SK-N-SH treated with all-trans-retinoic acid at 6 μM for 48 hours (cell line): ENCODE measurements around the gene ZSWIM8.

ENCODE experiments used
- ATAC-seq: fragments of 200-7000 bp; cut with Tn5 transposase; 3 replicates; pipeline ENCODE4 v1.9.1; 2020; ENCODE audit warnings: mild to moderate bottlenecking, moderate library complexity
- ARNTL ChIP-seq: fragments of 450-650 bp; formaldehyde crosslinking; IDR thresholded peaks from 2 replicates; pipeline ENCODE4 v1.5.0; 2020; ENCODE audit warnings: low read depth, mild to moderate bottlenecking, moderate library complexity, borderline replicate concordance
- BACH2 ChIP-seq: fragments of 250-450 bp; sonication (Bioruptor Pico); IDR thresholded peaks from 2 replicates; pipeline ENCODE4 v1.9.0; 2021; ENCODE audit warnings: mild to moderate bottlenecking, borderline replicate concordance
- CREB5 ChIP-seq: fragments of 250-450 bp; sonication (Bioruptor Pico); IDR thresholded peaks from 2 replicates; pipeline ENCODE4 v1.5.1; 2020; ENCODE audit warnings: low read depth, mild to moderate bottlenecking, moderate library complexity
- CSDC2 ChIP-seq: fragments of 250-450 bp; sonication (Bioruptor Pico); IDR thresholded peaks from 2 replicates; pipeline ENCODE4 v1.5.0; 2020; ENCODE audit warnings: mild to moderate bottlenecking, moderate library complexity
- CSRNP3 ChIP-seq: fragments of 250-450 bp; sonication (Bioruptor Pico); IDR thresholded peaks from 2 replicates; pipeline ENCODE4 v1.5.1; 2021; ENCODE audit warnings: mild to moderate bottlenecking, moderate library complexity
- ESRRG ChIP-seq: fragments of 250-450 bp; sonication (Bioruptor Pico); IDR thresholded peaks from 2 replicates; pipeline ENCODE4 v1.6.1; 2021; ENCODE audit warnings: mild to moderate bottlenecking
- GLIS3 ChIP-seq: fragments of 250-450 bp; sonication (Bioruptor Pico); IDR thresholded peaks from 2 replicates; pipeline ENCODE4 v1.5.0; 2020; ENCODE audit warnings: mild to moderate bottlenecking, moderate library complexity
- ISL1 ChIP-seq: fragments of 250-450 bp; sonication (Bioruptor Pico); IDR thresholded peaks from 2 replicates; pipeline ENCODE4 v2.1.2; 2022; ENCODE audit warnings: mild to moderate bottlenecking, moderate library complexity
- OSR1 ChIP-seq: fragments of 250-450 bp; sonication (Bioruptor Pico); IDR thresholded peaks from 2 replicates; pipeline ENCODE4 v1.8.0; 2022; ENCODE audit warnings: moderate library complexity, mild to moderate bottlenecking, inconsistent platforms
- PATZ1 ChIP-seq: fragments of 250-450 bp; sonication (Bioruptor Pico); IDR thresholded peaks from 2 replicates; pipeline ENCODE4 v1.8.0; 2020; ENCODE audit warnings: mild to moderate bottlenecking, moderate library complexity, borderline replicate concordance
- PPARA ChIP-seq: fragments of 250-450 bp; sonication (Bioruptor Pico); IDR thresholded peaks from 2 replicates; pipeline ENCODE4 v1.5.0; 2020; ENCODE audit warnings: mild to moderate bottlenecking, borderline replicate concordance
- RARB ChIP-seq: fragments of 250-450 bp; sonication (Bioruptor Pico); IDR thresholded peaks from 2 replicates; pipeline ENCODE4 v1.8.0; 2021; ENCODE audit warnings: mild to moderate bottlenecking, moderate library complexity
- SNAI2 ChIP-seq: fragments of 250-450 bp; sonication (Bioruptor Pico); IDR thresholded peaks from 2 replicates; pipeline ENCODE4 v1.5.0; 2020; ENCODE audit warnings: mild to moderate bottlenecking, moderate library complexity
- TOX ChIP-seq: fragments of 250-450 bp; sonication (Bioruptor Pico); IDR thresholded peaks from 2 replicates; pipeline ENCODE4 v1.8.0; 2021; ENCODE audit warnings: mild to moderate bottlenecking, moderate library complexity, borderline replicate concordance
- TSHZ2 ChIP-seq: fragments of 250-450 bp; sonication (Bioruptor Pico); IDR thresholded peaks from 2 replicates; pipeline ENCODE4 v1.5.0; 2020; ENCODE audit warnings: mild to moderate bottlenecking, moderate library complexity
- ZC3H10 ChIP-seq: fragments of 250-450 bp; sonication (Bioruptor Pico); IDR thresholded peaks from 2 replicates; pipeline ENCODE4 v1.5.1; 2021; ENCODE audit warnings: mild to moderate bottlenecking, moderate library complexity
- ZFP3 ChIP-seq: fragments of 250-450 bp; sonication (Bioruptor Pico); IDR thresholded peaks from 2 replicates; pipeline ENCODE4 v1.5.0; 2020; ENCODE audit warnings: mild to moderate bottlenecking, moderate library complexity
- ZNF565 ChIP-seq: fragments of 450-650 bp; formaldehyde crosslinking; conservative IDR thresholded peaks from 2 replicates; pipeline ENCODE4 v1.5.0; 2020; ENCODE audit warnings: low read depth, mild to moderate bottlenecking, moderate library complexity
- ZNF70 ChIP-seq: fragments of 450-650 bp; formaldehyde crosslinking; IDR thresholded peaks from 2 replicates; pipeline ENCODE4 v1.5.0; 2020; ENCODE audit warnings: mild to moderate bottlenecking, moderate library complexity
- ZNF8 ChIP-seq: fragments of 450-650 bp; formaldehyde crosslinking; IDR thresholded peaks from 2 replicates; pipeline ENCODE4 v1.5.0; 2020; ENCODE audit warnings: mild to moderate bottlenecking, moderate library complexity

Gene ZSWIM8

GRCh38 chr10:73779539-73780197, 5.7 kb upstream of the ZSWIM8 start:
- ATAC-seq, result no peak
- no peak for TF ChIP-seq PATZ1 (CRISPR knock-in tag)
- TF ChIP-seq ZNF70 (CRISPR knock-in tag), result no peak
- no peak for TF ChIP-seq BACH2 (CRISPR knock-in tag)
- TF ChIP-seq RARB (CRISPR knock-in tag), result no peak
- no peak for TF ChIP-seq CREB5 (CRISPR knock-in tag)
- TF ChIP-seq ISL1 (CRISPR knock-in tag), result no peak
- TF ChIP-seq ESRRG (CRISPR knock-in tag), result no peak
- no peak for TF ChIP-seq ZFP3 (CRISPR knock-in tag)
- TF ChIP-seq ZNF565 (CRISPR knock-in tag), result no peak
- no peak for TF ChIP-seq PPARA (CRISPR knock-in tag)
- no peak for TF ChIP-seq ARNTL (CRISPR knock-in tag)
- TF ChIP-seq CSDC2 (CRISPR knock-in tag), result no peak
- no peak for TF ChIP-seq CSRNP3 (CRISPR knock-in tag)
- no peak for TF ChIP-seq TSHZ2 (CRISPR knock-in tag)
- no peak for TF ChIP-seq SNAI2
- TF ChIP-seq, all 23 proteins: peak for 0

- no peak for ATAC-seq
- TF ChIP-seq ZC3H10 (CRISPR knock-in tag) (no peak), OSR1 (no peak), GLIS3 (no peak), TSHZ2 (CRISPR knock-in tag) (no peak), ZNF8 (CRISPR knock-in tag) (no peak), TOX (CRISPR knock-in tag) (no peak), CREB5 (CRISPR knock-in tag) (no peak)
- TF ChIP-seq, all 23 proteins: peak for 0
Measured at GRCh38 chr10:73780301-73780700, 5.1 kb upstream of the ZSWIM8 start.
